Thoracic aorta (tissue), 2 donors: ENCODE data around the gene KNOP1. TPM values are rescaled to one million over a fixed set of nuclear protein-coding genes. Genes with fewer than 3 reads are reported as not detected.

ENCODE experiments used
- ATAC-seq: fragments of 150-250 bp; one replicate; pipeline ENCODE4 v1.8.0; 2017; ENCODE audit warnings: low read depth; ENCODE audit not compliant: insufficient number of reproducible peaks, low FRiP score
- DNase-seq: peaks from one replicate; pipeline ENCODE4 v3.0.0-alpha.2; 2020; ENCODE audit warnings: low spot score
- H3K27ac ChIP-seq, 2 donors: fragments of 200-600 bp; sonication (generic); 1 replicate in 1 of 2; 2 replicates in 1 of 2; pipeline ENCODE4 v1.5.1; 2016; ENCODE audit warnings: mild to moderate bottlenecking in 2 of 2, moderate library complexity in 2 of 2
- H3K27me3 ChIP-seq: fragments of 200-600 bp; sonication (generic); replicated peaks from 2 replicates; pipeline ENCODE4 v1.6.0; 2016; ENCODE audit warnings: mild to moderate bottlenecking; ENCODE audit not compliant: insufficient read depth
- H3K36me3 ChIP-seq: fragments of 200-600 bp; sonication (generic); one replicate; pipeline ENCODE4 v1.5.1; 2016
- H3K4me1 ChIP-seq, 2 donors: fragments of 200-600 bp; sonication (generic); 1 replicate in 1 of 2; 2 replicates in 1 of 2; pipeline versions ENCODE4 v1.5.1 to v1.6.0; 2016; ENCODE audit warnings: low read depth in 2 of 2, mild to moderate bottlenecking in 1 of 2; ENCODE audit not compliant: control insufficient read depth in 1 of 2
- H3K4me3 ChIP-seq: fragments of 200-600 bp; sonication (generic); 2 replicates; pipeline ENCODE4 v1.5.1; 2016; ENCODE audit warnings: mild to moderate bottlenecking
- H3K9me3 ChIP-seq: fragments of 200-600 bp; sonication (generic); 2 replicates; pipeline ENCODE4 v1.5.1; 2016
- CTCF ChIP-seq: fragments of 200-600 bp; sonication (generic); IDR thresholded peaks from one replicate; pipeline ENCODE4 v1.5.1; 2019; ENCODE audit warnings: antibody characterized with exemption
- total RNA-seq, 2 donors: library from RNA; depleted of rRNA; stranded (reverse); fragments of >200 nt; gene quantifications; one replicate each; pipeline versions ENCODE4 v1.1.0 to v1.2.3, GENCODE V29; 2016

The KNOP1 gene
- total RNA-seq, 2 donors from 2014 or later: 6.5 to 10.6 TPM

GRCh38 chr16:19689342-19689741 is 28.7 kb downstream of the KNOP1 start:
- no peak for TF ChIP-seq CTCF
- H3K36me3 ChIP-seq: peaks cover 25% of the 10 kb centered on the region
- H3K27ac ChIP-seq: no peak overlapping the region
- ATAC-seq (no peak), DNase-seq (no peak)
- H3K9me3 ChIP-seq: no peaks in the 10 kb centered on the region
- H3K4me1 ChIP-seq: no peaks in the 10 kb centered on the region
- no peaks in the 10 kb centered on the region for H3K27me3 ChIP-seq
- no peak overlapping the region for H3K4me3 ChIP-seq

GRCh38 chr16:19688396-19689024 is 29.5 kb downstream of the KNOP1 start:
- H3K4me1 ChIP-seq: no peaks in the 10 kb centered on the region
- no peak overlapping the region for H3K4me3 ChIP-seq
- H3K27ac ChIP-seq: no peak overlapping the region
- H3K36me3 ChIP-seq: peaks cover 32% of the 10 kb centered on the region
- no peak for DNase-seq
- ATAC-seq: no peak
- no peaks in the 10 kb centered on the region for H3K9me3 ChIP-seq
- no peaks in the 10 kb centered on the region for H3K27me3 ChIP-seq
- no peak for TF ChIP-seq CTCF

GRCh38 chr16:19687279-19687678 is 30.7 kb downstream of the KNOP1 start:
- no peak for TF ChIP-seq CTCF
- H3K27me3 ChIP-seq: no peaks in the 10 kb centered on the region
- ATAC-seq (no peak), DNase-seq (no peak)
- H3K9me3 ChIP-seq: no peaks in the 10 kb centered on the region
- H3K4me1 ChIP-seq: no peaks in the 10 kb centered on the region
- no peak overlapping the region for H3K27ac ChIP-seq
- H3K4me3 ChIP-seq: no peak overlapping the region
- H3K36me3 ChIP-seq: peaks cover 37% of the 10 kb centered on the region

- no peak for TF ChIP-seq CTCF
- no peaks in the 10 kb centered on the region for H3K27me3 ChIP-seq
- no peaks in the 10 kb centered on the region for H3K4me1 ChIP-seq
- no peak for DNase-seq
- ATAC-seq: no peak
- no peak overlapping the region for H3K4me3 ChIP-seq
- H3K36me3 ChIP-seq: peaks cover 37% of the 10 kb centered on the region
- H3K9me3 ChIP-seq: no peaks in the 10 kb centered on the region
- no peak overlapping the region for H3K27ac ChIP-seq
These were observed 32.9 kb downstream of the KNOP1 start for GRCh38 chr16:19685176-19685575.

GRCh38 chr16:19683453-19684236 is 34.4 kb downstream of the KNOP1 start:
- Histone ChIP-seq H3K9me3 (no peaks in the 10 kb centered on the region), H3K4me1 (no peaks in the 10 kb centered on the region), H3K27ac (no peak overlapping the region), H3K4me3 (no peak overlapping the region), H3K27me3 (no peaks in the 10 kb centered on the region), H3K36me3 (peaks cover 37% of the 10 kb centered on the region)
- TF ChIP-seq CTCF: no peak
- DNase-seq (no peak), ATAC-seq (no peak)
